Breast epithelium (tissue), 3 donors: ENCODE measurements around the gene MTUS2.

Experiments used
- CTCF ChIP-seq, 3 donors: fragments of 450-650 bp; IDR thresholded peaks; one replicate each; pipeline ENCODE4 v1.5.1; 2016 to 2017; ENCODE audit warnings: antibody characterized with exemption in 3 of 3, mild to moderate bottlenecking in 3 of 3, moderate library complexity in 3 of 3
- POLR2A ChIP-seq: fragments of 450-650 bp; IDR thresholded peaks from one replicate; pipeline ENCODE4 v1.6.1; 2016; ENCODE audit warnings: antibody characterized with exemption, mild to moderate bottlenecking, moderate library complexity
- POLR2AphosphoS5 ChIP-seq, 3 donors: sonication (generic); formaldehyde crosslinking; IDR thresholded peaks; one replicate each; pipeline ENCODE4 v1.6.1; 2017; ENCODE audit warnings: antibody characterized with exemption in 3 of 3

- TF ChIP-seq CTCF (IDR thresholded peaks at IDR 0.05) (no peak), POLR2AphosphoS5 (IDR thresholded peaks at IDR 0.05) (no peak), POLR2A (no peak)
These were observed 508.4 kb downstream of the MTUS2 start for GRCh38 chr13:29328501-29328900.
